D721Med (cell line): ENCODE measurements around the gene SYNGR3.

Experiments
- DNase-seq: peaks from one replicate; pipeline ENCODE4 v3.0.0; 2011; ENCODE audit warnings: low spot score; ENCODE audit not compliant: insufficient read length
- FAIRE-seq: peaks from 2 replicates; lab custom pipeline; 2011; peaks lifted over from hg19 to GRCh38; lab: Jason Lieb, UNC
- TF ChIP-seq, protein P1 (sequence below): IDR thresholded peaks from 2 replicates; pipeline ENCODE4 v1.5.1; 2012; ENCODE audit warnings: mild to moderate bottlenecking, control low read depth; ENCODE audit not compliant: insufficient read depth; ENCODE audit errors: missing control alignments

The SYNGR3 gene

DNA sequence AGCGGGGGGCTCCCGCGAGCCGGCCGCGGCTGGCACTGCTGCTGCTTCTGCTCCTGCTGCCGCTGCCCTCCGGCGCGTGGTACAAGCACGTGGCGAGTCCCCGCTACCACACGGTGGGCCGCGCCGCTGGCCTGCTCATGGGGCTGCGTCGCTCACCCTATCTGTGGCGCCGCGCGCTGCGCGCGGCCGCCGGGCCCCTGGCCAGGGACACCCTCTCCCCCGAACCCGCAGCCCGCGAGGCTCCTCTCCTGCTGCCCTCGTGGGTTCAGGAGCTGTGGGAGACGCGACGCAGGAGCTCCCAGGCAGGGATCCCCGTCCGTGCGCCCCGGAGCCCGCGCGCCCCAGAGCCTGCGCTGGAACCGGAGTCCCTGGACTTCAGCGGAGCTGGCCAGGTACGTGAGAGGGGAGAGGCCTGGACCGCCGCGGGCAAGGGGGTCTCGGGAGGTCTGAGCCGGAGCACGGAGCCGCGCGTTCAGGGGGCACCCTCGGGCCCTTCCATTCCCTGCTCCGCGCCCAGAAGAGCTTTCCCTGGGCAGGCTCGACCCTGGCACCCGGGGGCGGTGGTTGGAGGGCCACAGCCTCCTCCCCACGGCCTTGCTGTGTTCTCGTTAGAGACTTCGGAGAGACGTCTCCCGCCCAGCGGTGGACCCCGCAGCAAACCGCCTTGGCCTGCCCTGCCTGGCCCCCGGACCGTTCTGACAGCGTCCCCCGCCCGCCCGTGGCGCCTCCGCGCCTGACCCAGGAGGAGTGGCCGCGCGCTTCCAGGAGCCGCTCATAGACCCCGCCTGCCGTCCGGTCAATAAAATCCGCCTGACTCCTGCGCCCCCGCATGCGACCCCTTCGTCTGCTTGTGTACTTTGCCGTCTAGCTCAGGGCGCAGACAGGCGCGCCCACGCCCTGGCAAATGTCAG is 30.4 kb downstream of the SYNGR3 start:
- DNase-seq (no peak), FAIRE-seq (no peak)
- TF ChIP-seq, protein P1, sequence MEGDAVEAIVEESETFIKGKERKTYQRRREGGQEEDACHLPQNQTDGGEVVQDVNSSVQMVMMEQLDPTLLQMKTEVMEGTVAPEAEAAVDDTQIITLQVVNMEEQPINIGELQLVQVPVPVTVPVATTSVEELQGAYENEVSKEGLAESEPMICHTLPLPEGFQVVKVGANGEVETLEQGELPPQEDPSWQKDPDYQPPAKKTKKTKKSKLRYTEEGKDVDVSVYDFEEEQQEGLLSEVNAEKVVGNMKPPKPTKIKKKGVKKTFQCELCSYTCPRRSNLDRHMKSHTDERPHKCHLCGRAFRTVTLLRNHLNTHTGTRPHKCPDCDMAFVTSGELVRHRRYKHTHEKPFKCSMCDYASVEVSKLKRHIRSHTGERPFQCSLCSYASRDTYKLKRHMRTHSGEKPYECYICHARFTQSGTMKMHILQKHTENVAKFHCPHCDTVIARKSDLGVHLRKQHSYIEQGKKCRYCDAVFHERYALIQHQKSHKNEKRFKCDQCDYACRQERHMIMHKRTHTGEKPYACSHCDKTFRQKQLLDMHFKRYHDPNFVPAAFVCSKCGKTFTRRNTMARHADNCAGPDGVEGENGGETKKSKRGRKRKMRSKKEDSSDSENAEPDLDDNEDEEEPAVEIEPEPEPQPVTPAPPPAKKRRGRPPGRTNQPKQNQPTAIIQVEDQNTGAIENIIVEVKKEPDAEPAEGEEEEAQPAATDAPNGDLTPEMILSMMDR, result no peak

DNA sequence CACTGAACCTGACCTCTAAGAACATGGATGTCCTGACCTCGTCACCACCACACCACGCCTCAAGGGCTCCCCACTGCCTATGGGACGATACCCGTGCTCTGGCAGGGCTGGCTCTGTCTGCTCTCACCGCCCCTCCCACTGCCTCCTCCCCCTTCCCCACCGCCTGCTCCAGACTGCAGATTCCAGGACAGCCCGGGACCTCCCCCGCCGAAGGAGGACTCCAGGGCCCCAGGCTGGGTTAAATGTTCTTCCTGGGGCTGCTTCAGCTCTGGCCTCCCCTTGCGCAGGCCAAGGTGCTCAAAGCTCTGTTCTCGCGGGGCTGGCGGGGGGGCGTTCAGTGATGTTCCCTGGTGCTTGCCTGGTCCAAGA is 32.9 kb downstream of the SYNGR3 start:
- FAIRE-seq, result no peak
- no peak for DNase-seq
- TF ChIP-seq, protein P1, result no peak

DNA sequence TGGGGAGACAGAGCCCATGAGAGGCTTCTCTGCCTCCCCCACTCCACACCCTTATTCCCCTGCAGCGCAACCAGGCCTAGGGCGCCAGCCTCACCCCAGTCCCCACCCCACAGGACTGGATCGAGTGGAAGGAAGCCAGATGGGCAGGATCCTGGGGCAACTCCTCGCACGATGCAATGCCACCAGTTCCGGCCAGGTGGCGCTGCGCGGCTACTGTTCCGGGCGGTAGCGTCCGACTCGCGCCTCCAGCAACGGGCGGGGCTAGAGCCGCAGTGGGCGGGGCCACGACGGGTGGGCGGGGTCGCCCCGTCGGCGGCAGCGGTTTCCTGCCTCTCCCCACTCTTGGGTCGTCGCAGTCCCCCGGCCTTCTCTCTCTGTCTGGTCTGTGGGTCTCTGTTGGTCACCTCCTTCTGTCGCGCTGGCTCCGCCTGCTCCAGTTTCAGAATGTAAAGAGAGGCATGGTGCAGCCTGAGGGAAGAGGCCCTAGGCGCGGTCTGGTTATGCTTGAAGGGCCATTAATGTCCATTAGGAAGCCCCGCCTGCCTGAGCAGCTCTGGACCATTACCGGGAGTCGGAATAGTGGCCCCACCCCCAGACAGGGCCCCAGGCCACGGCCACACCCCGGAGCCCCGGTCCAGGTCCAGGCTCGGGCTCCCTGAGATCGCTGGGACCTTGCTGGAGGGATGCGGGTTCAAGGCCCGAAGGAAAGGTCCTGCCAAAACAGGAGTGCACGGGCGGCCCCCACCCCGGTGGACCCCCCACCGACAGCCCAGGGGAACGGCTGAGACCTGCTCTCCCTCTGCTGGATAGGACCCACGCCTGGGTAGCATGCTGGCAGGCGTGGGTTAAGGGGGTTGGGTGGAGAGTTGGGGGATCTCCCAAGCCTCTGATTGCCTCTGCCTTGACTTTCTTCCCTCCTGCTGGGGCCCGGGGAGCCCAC is 33.6 kb downstream of the SYNGR3 start:
- DNase-seq (peak; percentile 99), FAIRE-seq (no peak)
- TF ChIP-seq, protein P1, result peak; percentile 84

DNA sequence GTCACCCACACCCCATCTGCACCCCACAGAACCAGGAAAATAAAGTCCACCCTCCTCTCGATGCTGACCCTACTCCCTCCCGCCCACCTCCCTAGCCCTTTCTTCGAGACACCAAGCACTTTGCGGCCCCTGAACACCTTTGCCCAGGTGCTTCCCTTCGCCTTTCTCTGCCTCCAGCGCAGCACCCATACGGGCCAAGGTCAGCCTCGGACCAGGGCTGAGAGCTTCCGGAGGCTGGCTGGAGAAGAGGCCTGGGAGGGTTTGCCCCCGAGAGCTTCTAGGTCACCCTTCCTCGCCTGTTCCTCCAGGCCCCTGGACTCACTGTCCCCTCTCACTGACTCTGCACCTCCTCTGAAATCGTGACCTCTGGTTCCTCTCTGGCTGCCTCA is 34.3 kb downstream of the SYNGR3 start:
- TF ChIP-seq, protein P1, result no peak
- no peak for FAIRE-seq
- no peak for DNase-seq

DNA sequence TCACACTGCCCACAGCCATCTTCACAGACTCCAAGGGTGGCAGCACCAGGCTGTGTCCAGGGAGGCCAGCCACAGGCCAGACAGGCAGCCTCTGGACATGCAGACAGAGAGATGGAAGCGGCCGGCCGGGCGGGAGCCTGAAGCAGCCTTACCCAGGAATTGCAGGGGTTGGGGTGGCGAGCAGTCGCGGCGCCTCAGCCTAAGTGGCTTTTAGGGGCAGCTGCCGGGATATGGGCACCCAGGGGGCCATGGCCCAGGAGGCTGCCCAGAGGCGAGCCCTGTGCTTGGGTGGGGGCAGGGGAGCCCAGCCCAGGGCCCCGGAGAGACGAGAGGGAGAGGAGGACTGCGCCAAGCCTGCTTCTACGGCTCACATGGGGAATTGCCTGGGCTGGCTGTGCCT is 35.5 kb downstream of the SYNGR3 start:
- no peak for DNase-seq
- FAIRE-seq, result no peak
- TF ChIP-seq, protein P1, result no peak

DNA sequence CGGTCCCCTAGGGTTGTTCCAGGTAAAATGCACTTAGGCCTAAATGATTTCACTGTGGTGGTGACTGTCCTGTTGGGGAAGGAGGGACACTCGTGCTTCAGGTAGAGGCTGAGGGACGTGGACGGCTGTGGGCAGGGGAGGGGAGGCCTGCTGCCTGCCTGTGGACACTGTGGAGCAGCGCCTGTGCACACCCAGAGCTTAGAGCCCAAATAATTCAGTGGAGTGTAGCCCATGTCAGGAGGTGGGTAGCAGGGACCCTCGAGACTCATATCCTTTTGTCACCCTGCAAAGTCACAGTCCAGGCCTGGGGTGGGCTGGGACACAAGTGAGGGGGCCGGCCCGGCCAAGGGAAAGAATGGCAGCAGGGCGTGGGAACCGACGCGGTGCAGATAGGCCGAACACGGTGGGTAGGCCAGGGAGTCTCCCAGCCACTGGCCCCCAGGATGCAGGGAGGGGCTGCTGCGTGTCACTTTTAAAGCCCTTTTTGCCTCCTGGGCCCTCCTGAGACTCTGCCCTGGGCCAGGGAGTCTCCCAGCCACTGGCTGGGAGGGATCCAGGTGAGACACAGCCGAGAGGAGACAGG is 36.2 kb downstream of the SYNGR3 start:
- FAIRE-seq, result no peak
- TF ChIP-seq, protein P1, result no peak
- no peak for DNase-seq
